ENCODE data around the gene CFAP20. TPM values are rescaled to one million over a fixed set of nuclear protein-coding genes. Genes with fewer than 3 reads are reported as not detected.

The CFAP20 gene
- total RNA-seq, 1 experiment from 2014 or later: 49.6 TPM

- H3K27me3 ChIP-seq (ENCODE audit: insufficient read depth, low read depth): no peaks in the 10 kb centered on the region
- no peaks in the 10 kb centered on the region for H3K9me3 ChIP-seq (ENCODE audit: insufficient read depth, low read depth)
- H3K4me1 ChIP-seq (replicated peaks; ENCODE audit: insufficient read depth): peaks cover 51% of the 10 kb centered on the region
- no TSS peak for BruUV-seq (replicated peaks)
- H3K4me3 ChIP-seq: no peak overlapping the region
- ChIA-PET POLR2A (ENCODE audit: unreplicated experiment) (interaction anchor here (0.7 kb wide), 1 partner anchor 497 kb away, joined by 3 read pairs; the partner anchor contains the start of gene ADGRG1), CTCF (no interaction called here)
- H4K20me1 ChIP-seq (ENCODE audit: insufficient read depth): peaks cover 67% of the 10 kb centered on the region
- intact Hi-C loops (cut with micrococcal nuclease; ENCODE audit: unreplicated experiment): loop anchor here (10.0 kb wide), 1 partner anchor 230 kb away; no protein-coding TSS in a partner anchor
- H3F3A ChIP-seq (ENCODE audit: insufficient read depth, low read depth): peaks cover 19% of the 10 kb centered on the region; the same call in 1 of the 2 replicates
- H2AFZ ChIP-seq: no peak overlapping the region
- no peaks in the 10 kb centered on the region for H3K36me3 ChIP-seq (ENCODE audit: low read depth)
- H3K79me2 ChIP-seq (ENCODE audit: low read depth): peaks cover 85% of the 10 kb centered on the region
- H3K9me2 ChIP-seq (ENCODE audit: insufficient read depth): no peaks in the 10 kb centered on the region
- no peak overlapping the region for H3K27ac ChIP-seq
- TF ChIP-seq EZH2 (IDR thresholded peaks at IDR 0.05; ENCODE audit: low read depth): no peak
- TF ChIP-seq, protein P1, sequence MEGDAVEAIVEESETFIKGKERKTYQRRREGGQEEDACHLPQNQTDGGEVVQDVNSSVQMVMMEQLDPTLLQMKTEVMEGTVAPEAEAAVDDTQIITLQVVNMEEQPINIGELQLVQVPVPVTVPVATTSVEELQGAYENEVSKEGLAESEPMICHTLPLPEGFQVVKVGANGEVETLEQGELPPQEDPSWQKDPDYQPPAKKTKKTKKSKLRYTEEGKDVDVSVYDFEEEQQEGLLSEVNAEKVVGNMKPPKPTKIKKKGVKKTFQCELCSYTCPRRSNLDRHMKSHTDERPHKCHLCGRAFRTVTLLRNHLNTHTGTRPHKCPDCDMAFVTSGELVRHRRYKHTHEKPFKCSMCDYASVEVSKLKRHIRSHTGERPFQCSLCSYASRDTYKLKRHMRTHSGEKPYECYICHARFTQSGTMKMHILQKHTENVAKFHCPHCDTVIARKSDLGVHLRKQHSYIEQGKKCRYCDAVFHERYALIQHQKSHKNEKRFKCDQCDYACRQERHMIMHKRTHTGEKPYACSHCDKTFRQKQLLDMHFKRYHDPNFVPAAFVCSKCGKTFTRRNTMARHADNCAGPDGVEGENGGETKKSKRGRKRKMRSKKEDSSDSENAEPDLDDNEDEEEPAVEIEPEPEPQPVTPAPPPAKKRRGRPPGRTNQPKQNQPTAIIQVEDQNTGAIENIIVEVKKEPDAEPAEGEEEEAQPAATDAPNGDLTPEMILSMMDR (conservative IDR thresholded peaks at IDR 0.05): no peak
- no peak for DNase-seq
- no peak overlapping the region for H3K4me2 ChIP-seq
These were observed 4.1 kb downstream of the CFAP20 start for GRCh38 chr16:58125041-58125440.

- Histone ChIP-seq H3K27me3 (ENCODE audit: insufficient read depth, low read depth) (no peaks in the 10 kb centered on the region), H3K79me2 (ENCODE audit: low read depth) (peaks cover 89% of the 10 kb centered on the region), H3K27ac (no peak overlapping the region), H3K4me2 (0 out of 2 replicates have a peak overlapping the region, but pooled peaks have one; percentile 15), H3F3A (ENCODE audit: insufficient read depth, low read depth) (peaks cover 19% of the 10 kb centered on the region; the same call in 1 of the 2 replicates), H3K9me2 (ENCODE audit: insufficient read depth) (no peaks in the 10 kb centered on the region), H3K4me1 (replicated peaks; ENCODE audit: insufficient read depth) (peaks cover 51% of the 10 kb centered on the region), H2AFZ (no peak overlapping the region), H3K4me3 (no peak overlapping the region), H4K20me1 (ENCODE audit: insufficient read depth) (peaks cover 68% of the 10 kb centered on the region), H3K9me3 (ENCODE audit: insufficient read depth, low read depth) (no peaks in the 10 kb centered on the region), H3K36me3 (ENCODE audit: low read depth) (no peaks in the 10 kb centered on the region)
- DNase-seq: peak in 1 of 2 experiments; percentile 17
- CTCF ChIA-PET: no interaction called here
- intact Hi-C loops (cut with micrococcal nuclease; ENCODE audit: unreplicated experiment): loop anchor here (10.0 kb wide), 1 partner anchor 230 kb away; no protein-coding TSS in a partner anchor
- BruUV-seq (replicated peaks): no TSS peak
- TF ChIP-seq, protein P1 (conservative IDR thresholded peaks at IDR 0.05): no peak
- TF ChIP-seq EZH2 (IDR thresholded peaks at IDR 0.05; ENCODE audit: low read depth): no peak
- POLR2A ChIA-PET (ENCODE audit: unreplicated experiment): interaction anchor here (0.7 kb wide), 1 partner anchor 496 kb away, joined by 3 read pairs; the partner anchor contains the start of gene ADGRG1
These were observed 4.6 kb downstream of the CFAP20 start for GRCh38 chr16:58124601-58124915.

- no peak overlapping the region for H3K27ac ChIP-seq
- H3K4me3 ChIP-seq: no peak overlapping the region
- H3K9me2 ChIP-seq (ENCODE audit: insufficient read depth): no peaks in the 10 kb centered on the region
- H4K20me1 ChIP-seq (ENCODE audit: insufficient read depth): peaks cover 68% of the 10 kb centered on the region
- peaks cover 94% of the 10 kb centered on the region for H3K79me2 ChIP-seq (ENCODE audit: low read depth)
- CTCF ChIA-PET: interaction anchor here (0.5 kb wide), 1 partner anchor 211 kb away, joined by 9 read pairs; no protein-coding TSS in a partner anchor
- H3K4me1 ChIP-seq (replicated peaks; ENCODE audit: insufficient read depth): peaks cover 51% of the 10 kb centered on the region
- intact Hi-C loops (cut with micrococcal nuclease; ENCODE audit: unreplicated experiment): loop anchor here (10.0 kb wide), 1 partner anchor 229 kb away; no protein-coding TSS in a partner anchor
- 0 out of 2 replicates have a peak overlapping the region, but pooled peaks have one; percentile 15 for H3K4me2 ChIP-seq
- no peak overlapping the region for H2AFZ ChIP-seq
- BruUV-seq (replicated peaks): no TSS peak
- TF ChIP-seq EZH2 (IDR thresholded peaks at IDR 0.05; ENCODE audit: low read depth): no peak
- TF ChIP-seq, protein P1 (conservative IDR thresholded peaks at IDR 0.05): no peak
- POLR2A ChIA-PET (ENCODE audit: unreplicated experiment): interaction anchor here (0.6 kb wide), 1 partner anchor 98 kb away, joined by 3 read pairs; no protein-coding TSS in a partner anchor
- DNase-seq: no peak
- H3K27me3 ChIP-seq (ENCODE audit: insufficient read depth, low read depth): no peaks in the 10 kb centered on the region
- no peaks in the 10 kb centered on the region for H3K36me3 ChIP-seq (ENCODE audit: low read depth)
- peaks cover 19% of the 10 kb centered on the region; the same call in 1 of the 2 replicates for H3F3A ChIP-seq (ENCODE audit: insufficient read depth, low read depth)
- no peaks in the 10 kb centered on the region for H3K9me3 ChIP-seq (ENCODE audit: insufficient read depth, low read depth)
These were observed 5.1 kb downstream of the CFAP20 start for GRCh38 chr16:58123896-58124600.

All from PC-9 (cell line).